ENCODE measurements around the gene SCAPER. TPM values are rescaled to one million over a fixed set of nuclear protein-coding genes. Genes with fewer than 3 reads are reported as not detected.

The SCAPER gene
- polyA plus RNA-seq, 4 donors = 8.1 to 25.9 (median 14.0) TPM

DNA sequence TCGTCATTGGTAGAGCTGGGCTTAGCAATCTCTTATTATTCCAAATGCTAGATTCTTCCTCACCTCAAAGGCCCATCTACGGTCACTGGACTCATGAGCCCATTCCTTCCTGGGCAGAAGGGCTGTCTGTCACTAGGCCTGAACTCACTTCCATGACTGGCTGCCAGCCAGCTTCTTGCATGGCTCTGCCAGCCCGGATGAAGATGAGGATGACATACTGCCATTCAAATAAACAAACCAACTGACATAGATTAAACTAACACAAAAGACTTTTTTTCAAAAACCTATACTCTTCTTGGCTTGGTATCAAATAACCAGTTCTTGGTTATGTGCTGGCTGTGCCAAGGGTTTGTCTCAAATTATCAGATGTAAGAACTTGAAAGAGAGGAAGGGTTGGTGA lies 544.7 kb downstream of the SCAPER start:
- no peak for FAIRE-seq
- WGBS, 3 donors = 91 to 94% (median 92%) methylated on average over 3 of the region's 3 CpGs

DNA sequence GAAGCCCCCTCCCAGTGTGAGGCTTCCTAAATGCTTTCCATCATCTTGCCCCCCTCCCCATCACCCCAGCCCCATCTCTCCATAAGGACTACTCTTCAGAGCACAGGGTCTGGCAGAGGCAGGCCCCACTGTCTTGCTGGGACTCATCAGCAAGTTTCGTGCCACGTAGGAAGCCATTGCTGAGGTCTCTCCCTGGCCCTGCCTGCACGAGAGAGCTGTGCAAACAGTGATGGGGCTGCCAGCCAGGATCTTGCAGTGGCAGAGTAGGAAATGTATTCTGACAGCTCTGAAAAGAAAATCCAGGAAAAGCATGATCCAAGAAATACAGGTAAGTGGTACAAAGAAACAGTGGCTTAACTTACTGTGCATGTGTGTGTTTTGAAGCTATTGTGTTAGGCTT lies 546.0 kb downstream of the SCAPER start:
- H3K36me3 ChIP-seq (ENCODE audit: control insufficient read depth in 3 of 3, insufficient read depth in 2 of 3, low read depth in 1 of 3, low read length in 3 of 3) = peaks cover 2 to 5% (median 2%) of the 10 kb centered on the region in 3 donors
- DNase-seq = no peak
- no peaks in the 10 kb centered on the region for H3K27me3 ChIP-seq (ENCODE audit: control insufficient read depth in 3 of 3, insufficient read depth in 3 of 3, low read length in 3 of 3)
- no peaks in the 10 kb centered on the region for H3K4me1 ChIP-seq (ENCODE audit: control insufficient read depth in 3 of 3, insufficient read depth in 2 of 3, low read depth in 1 of 3, low read length in 2 of 3)
- FAIRE-seq = no peak
- WGBS, 3 donors = 60 to 96% (median 91%) methylated on average over 3 of the region's 3 CpGs
- no peak overlapping the region for H3K27ac ChIP-seq (ENCODE audit: low read depth in 1 of 3, low read length in 2 of 3)
- H3K4me3 ChIP-seq (ENCODE audit: low read depth in 1 of 3, low read length in 3 of 3) = no peak overlapping the region
- no peaks in the 10 kb centered on the region for H3K9me3 ChIP-seq (ENCODE audit: control insufficient read depth in 2 of 2, insufficient read depth in 1 of 2, low read depth in 1 of 2, low read length in 1 of 2)

More for the DNA sequence above, 544.7 kb downstream of the SCAPER start:
- H3K9me3 ChIP-seq (ENCODE audit: control insufficient read depth in 2 of 2, insufficient read depth in 1 of 2, low read depth in 1 of 2, low read length in 1 of 2) = no peaks in the 10 kb centered on the region
- no peak overlapping the region for H3K4me3 ChIP-seq (ENCODE audit: low read depth in 1 of 3, low read length in 3 of 3)
- no peak for DNase-seq
- no peak overlapping the region for H3K27ac ChIP-seq (ENCODE audit: low read depth in 1 of 3, low read length in 2 of 3)
- H3K36me3 ChIP-seq (ENCODE audit: control insufficient read depth in 3 of 3, insufficient read depth in 2 of 3, low read depth in 1 of 3, low read length in 3 of 3) = peaks cover 2 to 8% (median 4%) of the 10 kb centered on the region in 3 donors
- no peaks in the 10 kb centered on the region for H3K27me3 ChIP-seq (ENCODE audit: control insufficient read depth in 3 of 3, insufficient read depth in 3 of 3, low read length in 3 of 3)
- no peaks in the 10 kb centered on the region for H3K4me1 ChIP-seq (ENCODE audit: control insufficient read depth in 3 of 3, insufficient read depth in 2 of 3, low read depth in 1 of 3, low read length in 2 of 3)

DNA sequence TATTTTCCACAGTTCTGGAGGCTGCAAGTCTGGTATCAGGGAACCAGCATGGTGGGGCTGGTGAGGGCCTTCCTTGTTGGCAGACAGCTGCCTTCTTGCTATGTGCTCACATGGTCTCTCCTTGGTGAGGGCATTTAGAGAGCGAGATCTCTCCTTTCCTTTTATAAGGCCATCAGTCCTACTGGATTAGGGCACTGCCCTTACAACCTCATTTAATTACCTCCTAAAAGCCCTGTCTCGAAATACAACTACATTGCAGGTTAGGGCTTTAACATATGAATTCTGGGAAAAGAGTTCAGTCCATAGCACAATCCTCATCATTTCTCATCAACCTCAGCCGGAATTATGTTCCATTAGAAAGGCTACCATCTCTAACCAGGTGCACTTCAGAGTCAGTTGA lies 546.7 kb downstream of the SCAPER start:
- H3K4me3 ChIP-seq (ENCODE audit: low read depth in 1 of 3, low read length in 3 of 3) = no peak overlapping the region
- peaks cover 2 to 7% (median 2%) of the 10 kb centered on the region in 3 donors for H3K36me3 ChIP-seq (ENCODE audit: control insufficient read depth in 3 of 3, insufficient read depth in 2 of 3, low read depth in 1 of 3, low read length in 3 of 3)
- no peak for DNase-seq
- H3K27ac ChIP-seq (ENCODE audit: low read depth in 1 of 3, low read length in 2 of 3) = no peak overlapping the region
- no peaks in the 10 kb centered on the region for H3K4me1 ChIP-seq (ENCODE audit: control insufficient read depth in 3 of 3, insufficient read depth in 2 of 3, low read depth in 1 of 3, low read length in 2 of 3)
- no peak for FAIRE-seq
- no peaks in the 10 kb centered on the region for H3K27me3 ChIP-seq (ENCODE audit: control insufficient read depth in 3 of 3, insufficient read depth in 3 of 3, low read length in 3 of 3)
- H3K9me3 ChIP-seq (ENCODE audit: control insufficient read depth in 2 of 2, insufficient read depth in 1 of 2, low read depth in 1 of 2, low read length in 1 of 2) = no peaks in the 10 kb centered on the region
- 94 to 97% (median 95%) methylated on average over 3 of the region's 3 CpGs for WGBS, 3 donors

DNA sequence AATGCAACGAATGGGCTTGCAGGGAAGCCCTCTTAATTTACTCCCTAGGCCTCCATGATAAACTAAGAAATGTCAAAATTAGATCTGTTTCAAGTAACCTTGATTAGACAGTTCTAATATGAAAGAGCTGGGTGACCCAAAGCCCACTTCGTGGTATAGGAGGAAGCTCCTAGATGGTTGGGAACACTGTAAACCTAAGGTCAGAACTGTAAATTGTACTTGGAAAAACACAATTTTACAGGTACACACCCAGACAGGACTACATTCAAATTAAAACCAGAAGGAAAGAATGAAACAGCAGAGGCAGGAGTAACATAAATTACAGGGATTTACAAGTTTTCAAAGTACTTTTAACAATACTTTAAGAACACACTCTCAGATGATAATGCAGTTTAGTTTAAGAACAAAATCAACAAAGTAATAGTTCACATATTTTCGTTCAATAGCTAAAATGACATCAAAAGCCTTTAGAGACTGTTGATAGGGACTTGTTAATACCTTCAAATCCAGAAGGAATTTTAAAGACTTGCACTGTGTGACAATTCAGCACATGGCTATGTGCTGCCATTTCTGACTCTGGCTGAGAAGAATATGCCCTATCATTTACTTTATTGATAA lies 550.2 kb downstream of the SCAPER start:
- Histone ChIP-seq H3K4me3 (ENCODE audit: low read depth in 1 of 3, low read length in 3 of 3) (no peak overlapping the region), H3K4me1 (ENCODE audit: control insufficient read depth in 3 of 3, insufficient read depth in 2 of 3, low read depth in 1 of 3, low read length in 2 of 3) (no peaks in the 10 kb centered on the region), H3K27ac (ENCODE audit: low read depth in 1 of 3, low read length in 2 of 3) (no peak overlapping the region), H3K27me3 (ENCODE audit: control insufficient read depth in 3 of 3, insufficient read depth in 3 of 3, low read length in 3 of 3) (no peaks in the 10 kb centered on the region), H3K9me3 (ENCODE audit: control insufficient read depth in 2 of 2, insufficient read depth in 1 of 2, low read depth in 1 of 2, low read length in 1 of 2) (no peaks in the 10 kb centered on the region), H3K36me3 (ENCODE audit: control insufficient read depth in 3 of 3, insufficient read depth in 2 of 3, low read depth in 1 of 3, low read length in 3 of 3) (peaks cover 0 to 10% (median 2%) of the 10 kb centered on the region in 3 donors)
- 78 to 82% (median 80%) methylated on average over 3 of the region's 3 CpGs for WGBS, 3 donors
- FAIRE-seq (no peak), DNase-seq (no peak)

DNA sequence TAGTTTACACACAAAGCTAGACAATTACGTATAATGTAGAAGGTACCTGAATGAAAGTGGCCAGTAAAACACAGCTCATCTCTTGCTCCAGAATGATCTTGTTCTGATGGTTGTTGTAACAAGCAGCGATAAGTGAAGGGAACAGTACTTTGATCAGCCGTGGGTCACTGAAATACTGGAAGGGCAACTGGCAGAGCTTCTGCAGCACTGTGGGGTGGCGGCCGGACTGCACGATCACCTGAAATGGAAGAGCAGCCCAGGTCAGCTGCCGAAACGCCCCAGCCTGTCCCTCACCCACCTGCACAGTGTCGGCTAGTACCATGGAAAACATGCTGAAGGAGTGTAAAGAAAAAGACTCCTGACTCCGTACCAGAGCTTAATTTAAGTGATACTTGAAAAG lies 551.2 kb downstream of the SCAPER start:
- Histone ChIP-seq H3K9me3 (ENCODE audit: control insufficient read depth in 2 of 2, insufficient read depth in 1 of 2, low read depth in 1 of 2, low read length in 1 of 2) (no peaks in the 10 kb centered on the region), H3K27ac (ENCODE audit: low read depth in 1 of 3, low read length in 2 of 3) (no peak overlapping the region), H3K4me3 (ENCODE audit: low read depth in 1 of 3, low read length in 3 of 3) (no peak overlapping the region), H3K4me1 (ENCODE audit: control insufficient read depth in 3 of 3, insufficient read depth in 2 of 3, low read depth in 1 of 3, low read length in 2 of 3) (no peaks in the 10 kb centered on the region), H3K27me3 (ENCODE audit: control insufficient read depth in 3 of 3, insufficient read depth in 3 of 3, low read length in 3 of 3) (no peaks in the 10 kb centered on the region), H3K36me3 (ENCODE audit: control insufficient read depth in 3 of 3, insufficient read depth in 2 of 3, low read depth in 1 of 3, low read length in 3 of 3) (peaks cover 0 to 8% (median 2%) of the 10 kb centered on the region in 3 donors)
- DNase-seq (no peak), FAIRE-seq (no peak)
- WGBS, 3 donors = 87 to 93% (median 90%) methylated on average over 10 of the region's 10 CpGs

DNA sequence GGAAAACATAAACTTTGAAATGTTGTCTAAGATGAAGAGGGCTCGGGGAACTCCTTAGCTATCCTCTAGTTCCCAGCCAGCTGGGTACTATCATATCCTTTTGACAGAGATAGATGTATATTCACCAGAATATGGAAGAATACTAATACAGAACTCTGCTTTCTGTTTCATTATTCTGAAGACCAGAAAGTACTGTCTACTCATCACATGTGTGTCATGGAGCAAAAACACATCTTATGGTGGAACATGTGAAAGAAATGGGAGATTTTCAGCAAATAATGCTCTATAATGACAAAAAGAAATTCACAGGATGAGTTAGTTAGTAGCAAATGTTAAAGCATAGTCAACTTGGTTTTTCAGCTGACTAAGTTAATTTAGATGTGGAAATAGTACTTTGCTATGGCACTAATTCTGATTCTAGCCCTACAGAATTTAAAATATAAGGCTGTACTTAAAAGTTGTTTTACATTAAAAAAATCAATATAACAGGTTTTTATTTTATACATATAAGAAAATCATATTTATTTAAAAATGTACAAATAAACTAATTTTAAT lies 552.0 kb downstream of the SCAPER start:
- H3K4me3 ChIP-seq (ENCODE audit: low read depth in 1 of 3, low read length in 3 of 3) = no peak overlapping the region
- FAIRE-seq (peak; percentile 57), DNase-seq (no peak)
- no peaks in the 10 kb centered on the region for H3K4me1 ChIP-seq (ENCODE audit: control insufficient read depth in 3 of 3, insufficient read depth in 2 of 3, low read depth in 1 of 3, low read length in 2 of 3)
- no peaks in the 10 kb centered on the region for H3K9me3 ChIP-seq (ENCODE audit: control insufficient read depth in 2 of 2, insufficient read depth in 1 of 2, low read depth in 1 of 2, low read length in 1 of 2)
- no peak overlapping the region for H3K27ac ChIP-seq (ENCODE audit: low read depth in 1 of 3, low read length in 2 of 3)
- H3K36me3 ChIP-seq (ENCODE audit: control insufficient read depth in 3 of 3, insufficient read depth in 2 of 3, low read depth in 1 of 3, low read length in 3 of 3) = peaks cover 0 to 8% (median 2%) of the 10 kb centered on the region in 3 donors
- H3K27me3 ChIP-seq (ENCODE audit: control insufficient read depth in 3 of 3, insufficient read depth in 3 of 3, low read length in 3 of 3) = no peaks in the 10 kb centered on the region
- 75 to 91% (median 83%) methylated on average over 1 of the region's 1 CpG for WGBS, 3 donors

DNA sequence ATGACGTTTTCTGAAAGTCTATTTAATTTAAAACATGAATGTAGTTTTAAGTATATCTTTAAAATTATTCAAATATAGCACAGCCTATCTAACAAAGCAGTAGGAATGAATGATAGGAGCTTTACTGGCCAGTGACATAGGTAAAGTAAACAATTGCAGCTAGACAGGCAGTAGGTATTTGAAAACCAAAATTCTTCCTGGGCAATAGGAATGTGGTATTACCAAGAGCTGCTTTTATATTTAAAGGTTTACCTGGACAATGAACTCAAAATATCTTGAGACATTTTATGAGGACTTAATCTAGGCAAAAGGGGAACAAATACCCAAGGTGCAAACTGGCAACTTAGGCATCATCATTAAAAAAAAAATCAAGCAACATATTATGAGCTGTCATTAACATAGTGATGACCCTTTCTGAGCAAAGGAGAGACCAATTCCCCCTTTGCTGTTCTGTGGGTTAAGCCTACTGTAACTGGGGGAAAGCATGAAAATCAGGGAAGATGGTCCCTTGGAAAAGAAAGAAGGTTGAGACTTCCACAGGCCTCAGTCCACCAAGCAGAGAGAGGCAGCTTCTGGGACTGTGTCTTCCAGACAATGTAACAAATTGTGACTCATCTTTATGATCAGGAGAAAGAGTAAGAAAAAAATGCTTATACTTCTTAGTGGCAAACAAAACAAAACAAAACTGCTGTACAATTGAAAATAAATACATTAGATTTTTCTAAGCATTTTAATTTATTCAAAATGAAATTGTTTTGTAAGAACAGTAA lies 555.7 kb downstream of the SCAPER start:
- no peaks in the 10 kb centered on the region for H3K9me3 ChIP-seq (ENCODE audit: control insufficient read depth in 2 of 2, insufficient read depth in 1 of 2, low read depth in 1 of 2, low read length in 1 of 2)
- H3K4me3 ChIP-seq (ENCODE audit: low read depth in 1 of 3, low read length in 3 of 3) = no peak overlapping the region
- H3K36me3 ChIP-seq (ENCODE audit: control insufficient read depth in 3 of 3, insufficient read depth in 2 of 3, low read depth in 1 of 3, low read length in 3 of 3) = peaks cover 0 to 5% (median 0%) of the 10 kb centered on the region in 3 donors
- no peak overlapping the region for H3K27ac ChIP-seq (ENCODE audit: low read depth in 1 of 3, low read length in 2 of 3)
- FAIRE-seq (no peak), DNase-seq (no peak)
- peaks cover 0 to 6% (median 3%) of the 10 kb centered on the region in 3 donors for H3K4me1 ChIP-seq (ENCODE audit: control insufficient read depth in 3 of 3, insufficient read depth in 2 of 3, low read depth in 1 of 3, low read length in 2 of 3)
- H3K27me3 ChIP-seq (ENCODE audit: control insufficient read depth in 3 of 3, insufficient read depth in 3 of 3, low read length in 3 of 3) = peaks cover 3 to 33% (median 12%) of the 10 kb centered on the region in 3 donors
- 85 to 95% (median 93%) methylated on average over 1 of the region's 1 CpG for WGBS, 3 donors

DNA sequence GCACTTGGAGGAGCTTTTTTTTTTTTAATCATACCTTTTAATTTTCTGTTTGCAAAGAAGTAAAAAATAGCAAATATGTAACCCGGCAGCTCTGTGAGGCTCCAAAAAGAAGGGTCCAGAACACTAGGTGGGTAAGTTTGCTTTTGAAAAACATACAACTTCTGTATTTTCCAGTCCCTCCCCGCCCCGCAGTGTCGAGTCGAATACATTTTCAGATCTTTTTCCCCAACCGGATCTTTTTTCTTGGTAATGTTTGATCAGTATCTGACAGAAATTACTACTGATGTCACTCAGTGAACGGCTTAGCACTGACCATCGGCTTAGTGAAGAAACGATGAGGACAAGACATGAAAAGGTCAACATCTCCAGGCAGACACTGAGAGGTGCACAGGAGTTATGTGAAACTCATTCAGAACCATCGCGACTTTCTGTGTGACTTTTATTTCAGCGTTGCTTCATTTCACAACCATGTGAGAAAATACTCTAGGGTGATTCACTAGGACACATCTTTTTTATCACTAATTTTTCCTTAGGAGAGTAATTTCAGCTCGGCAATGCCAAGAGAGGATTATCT lies 557.6 kb downstream of the SCAPER start:
- H3K27me3 ChIP-seq (ENCODE audit: control insufficient read depth in 3 of 3, insufficient read depth in 3 of 3, low read length in 3 of 3) = peaks cover 6 to 48% (median 19%) of the 10 kb centered on the region in 3 donors
- no peak for FAIRE-seq
- H3K27ac ChIP-seq (ENCODE audit: low read depth in 1 of 3, low read length in 2 of 3) = peak overlapping the region in 1 of 3 donors; percentile 28
- peaks cover 0 to 3% of the 10 kb centered on the region in 2 donors for H3K9me3 ChIP-seq (ENCODE audit: control insufficient read depth in 2 of 2, insufficient read depth in 1 of 2, low read depth in 1 of 2, low read length in 1 of 2)
- H3K36me3 ChIP-seq (ENCODE audit: control insufficient read depth in 3 of 3, insufficient read depth in 2 of 3, low read depth in 1 of 3, low read length in 3 of 3) = peaks cover 0 to 7% (median 0%) of the 10 kb centered on the region in 3 donors
- 64 to 87% (median 82%) methylated on average over 13 of the region's 13 CpGs for WGBS, 3 donors
- H3K4me1 ChIP-seq (ENCODE audit: control insufficient read depth in 3 of 3, insufficient read depth in 2 of 3, low read depth in 1 of 3, low read length in 2 of 3) = peaks cover 3 to 11% (median 7%) of the 10 kb centered on the region in 3 donors
- peak in 1 of 2 donors; percentile 16 for DNase-seq
- H3K4me3 ChIP-seq (ENCODE audit: low read depth in 1 of 3, low read length in 3 of 3) = peak overlapping the region in 1 of 3 donors; percentile 5

All from small intestine (tissue), 7 donors.